ENCODE results near the gene RHBDL2. TPM values are rescaled to one million over a fixed set of nuclear protein-coding genes. Genes with fewer than 3 reads are reported as not detected.

The RHBDL2 gene
- total and polyA plus RNA-seq, 2 of the 13 experiments (the other 11 are each of a cell fraction or from before 2014, with no cell fraction given), result 3.3 to 5.4 TPM

- TF ChIP-seq ZNF446 (CRISPR knock-in tag; IDR thresholded peaks at IDR 0.05), result 0 out of 2 replicates have a peak, but pooled peaks have one; percentile 45
Observed at GRCh38 chr1:38858833-38859560, 82.6 kb downstream of the RHBDL2 start (continued).

GRCh38 chr1:38852780-38853179 is 88.8 kb downstream of the RHBDL2 start:
- DNase-seq (ENCODE audit: low spot score) (no peak), FAIRE-seq (no peak), ATAC-seq (no peak)
- no TSS peak for BruUV-seq (replicated peaks)
- peaks cover 21% of the 10 kb centered on the region for H3K79me2 ChIP-seq (ENCODE audit: insufficient read depth, low read length)
- no peak overlapping the region for H3K4me2 ChIP-seq (ENCODE audit: low read depth, low read length)
- no peaks in the 10 kb centered on the region for H3K9me3 ChIP-seq (ENCODE audit: low read length)
- TF ChIP-seq ZNF749 (CRISPR knock-in tag; IDR thresholded peaks at IDR 0.05; ENCODE audit: borderline replicate concordance), result no peak
- TF ChIP-seq RBFOX2 (IDR thresholded peaks at IDR 0.05; ENCODE audit: low read depth, low read length), result 0 out of 2 replicates have a peak, but pooled peaks have one; percentile 15
- peaks cover 13 to 34% of the 10 kb centered on the region in 2 experiments for H3K36me3 ChIP-seq (replicated peaks in 1 of 2; ENCODE audit: control insufficient read depth in 1 of 2, insufficient read depth in 2 of 2, low read length in 2 of 2)
- H3K4me1 ChIP-seq (ENCODE audit: insufficient read depth, low read length), result peaks cover 13% of the 10 kb centered on the region
- CTCF ChIA-PET (ENCODE audit: low intra/inter-chr PET ratio, low total read pairs), result no interaction called here
- 88% methylated on average over 4 of the region's 4 CpGs for WGBS (ENCODE audit: low lambda C conversion rate)
- H4K20me1 ChIP-seq (ENCODE audit: insufficient read depth, low read length), result no peaks in the 10 kb centered on the region
- no peak overlapping the region for H3K27ac ChIP-seq (ENCODE audit: extremely low read length, insufficient read depth, low read length)
- in situ Hi-C loops (cut with HindIII; ENCODE audit: extremely low pct_ligation_motif_present, low pct_unique_long_range_greater_than_20kb) (no loop called here), intact Hi-C loops (cut with micrococcal nuclease; ENCODE audit: unreplicated experiment) (no loop called here)
- no peak overlapping the region for H3K4me3 ChIP-seq (replicated peaks in 1 of 3; ENCODE audit: insufficient read depth in 1 of 3, low read depth in 2 of 3, low read length in 3 of 3)
- no peaks in the 10 kb centered on the region for H3K27me3 ChIP-seq (ENCODE audit: control insufficient read depth in 1 of 2, insufficient read depth in 2 of 2, low read length in 2 of 2)
- no peak overlapping the region for H2AFZ ChIP-seq (ENCODE audit: low read length)
- no peak overlapping the region for H3K9ac ChIP-seq (ENCODE audit: insufficient read depth, low read depth, low read length)
- POLR2A ChIA-PET, result no interaction called here

- ChIA-PET CTCF (ENCODE audit: low intra/inter-chr PET ratio, low total read pairs) (no interaction called here), POLR2A (no interaction called here)
- Histone ChIP-seq H3K27me3 (ENCODE audit: control insufficient read depth in 1 of 2, insufficient read depth in 2 of 2, low read length in 2 of 2) (no peaks in the 10 kb centered on the region), H3K4me3 (replicated peaks in 1 of 3; ENCODE audit: insufficient read depth in 1 of 3, low read depth in 2 of 3, low read length in 3 of 3) (no peak overlapping the region), H2AFZ (ENCODE audit: low read length) (no peak overlapping the region), H3K27ac (ENCODE audit: extremely low read length, insufficient read depth, low read length) (no peak overlapping the region), H3K9ac (ENCODE audit: insufficient read depth, low read depth, low read length) (no peak overlapping the region), H4K20me1 (ENCODE audit: insufficient read depth, low read length) (no peaks in the 10 kb centered on the region), H3K79me2 (ENCODE audit: insufficient read depth, low read length) (no peaks in the 10 kb centered on the region), H3K36me3 (replicated peaks in 1 of 2; ENCODE audit: control insufficient read depth in 1 of 2, insufficient read depth in 2 of 2, low read length in 2 of 2) (peaks cover 8 to 47% of the 10 kb centered on the region in 2 experiments), H3K4me1 (ENCODE audit: insufficient read depth, low read length) (no peaks in the 10 kb centered on the region), H3K4me2 (ENCODE audit: low read depth, low read length) (no peak overlapping the region), H3K9me3 (ENCODE audit: low read length) (no peaks in the 10 kb centered on the region)
- DNase-seq (ENCODE audit: low spot score), result no peak
- intact Hi-C loops (cut with micrococcal nuclease; ENCODE audit: unreplicated experiment) (no loop called here), in situ Hi-C loops (cut with HindIII; ENCODE audit: extremely low pct_ligation_motif_present, low pct_unique_long_range_greater_than_20kb) (no loop called here)
- no TSS peak for BruUV-seq (replicated peaks)
- no peak for ATAC-seq
- FAIRE-seq, result no peak
- WGBS (ENCODE audit: low lambda C conversion rate), result 90% methylated on average over 1 of the region's 1 CpG
- TF ChIP-seq BCL3 (CRISPR knock-in tag; IDR thresholded peaks at IDR 0.05), result no peak
- TF ChIP-seq ZNF33B (CRISPR knock-in tag; IDR thresholded peaks at IDR 0.05), result no peak
- TF ChIP-seq PHF20 (CRISPR knock-in tag; IDR thresholded peaks at IDR 0.05), result no peak
- no peak for TF ChIP-seq KLF16 (CRISPR knock-in tag; IDR thresholded peaks at IDR 0.05)
- TF ChIP-seq ZNF513 (CRISPR knock-in tag; conservative IDR thresholded peaks at IDR 0.05), result no peak
- TF ChIP-seq ZNF251 (CRISPR knock-in tag; IDR thresholded peaks at IDR 0.05), result no peak
- no peak for TF ChIP-seq YY1 (IDR thresholded peaks at IDR 0.05; ENCODE audit: insufficient read depth, insufficient replicate concordance, low read depth, low read length)
Observed at GRCh38 chr1:38848071-38848470, 93.6 kb downstream of the RHBDL2 start.
